HEK293 (cell line): ENCODE results near the gene LSM10.
A peak's percentile ranks its signal among the peaks of the same experiment; 100 is the strongest.

Experiments used
- CTCF ChIA-PET: fragments of 350-600 bp; formaldehyde crosslinking; extraction: SDS; loops from one replicate; lab custom pipeline; 2021; ENCODE audit warnings: antibody characterized with exemption; lab: Yijun Ruan, JAX
- POLR2A ChIA-PET: fragments of 300-600 bp; formaldehyde crosslinking; extraction: SDS; loops from one replicate; lab custom pipeline; 2020; ENCODE audit warnings: antibody characterized with exemption, inconsistent platforms; lab: Yijun Ruan, JAX
- H3K27ac ChIP-seq: fragments of 200-500 bp; sonication (Bioruptor generic); 2 replicates; pipeline ENCODE4 v1.5.1; 2014; ENCODE audit warnings: low read depth, low read length, control low read depth, inconsistent platforms; ENCODE audit errors: extremely low read depth
- H3K36me3 ChIP-seq, 2 experiments: fragments of 200-500 bp in 1 of 2; sonication (Bioruptor generic) in 1 of 2; 1 replicate in 1 of 2; 2 replicates in 1 of 2; pipeline ENCODE4 v1.5.1; 2014 to 2017; ENCODE audit warnings: inconsistent platforms in 2 of 2, low read length in 2 of 2; ENCODE audit not compliant: control insufficient read depth in 2 of 2, insufficient read depth in 1 of 2
- H3K4me1 ChIP-seq: fragments of 200-500 bp; sonication (Bioruptor generic); 2 replicates; pipeline ENCODE4 v1.5.1; 2014; ENCODE audit warnings: mild to moderate bottlenecking, low read length, inconsistent platforms; ENCODE audit not compliant: control insufficient read depth, insufficient read depth
- H3K4me3 ChIP-seq: 2 replicates; pipeline ENCODE4 v1.5.1; 2011; ENCODE audit warnings: low read depth, mild to moderate bottlenecking, control low read depth, low read length, moderate library complexity
- H3K9me3 ChIP-seq: fragments of 200-500 bp; sonication (Bioruptor generic); 2 replicates; pipeline ENCODE4 v1.5.1; 2014; ENCODE audit warnings: low read depth, low read length, inconsistent platforms; ENCODE audit not compliant: control insufficient read depth, insufficient read depth
- IKZF3 ChIP-seq: fragments of 450-650 bp; IDR thresholded peaks from 2 replicates; pipeline ENCODE4 v1.5.0; 2018; ENCODE audit warnings: missing biosample characterization, mild to moderate bottlenecking, missing genetic modification characterization, moderate library complexity
- KLF1 ChIP-seq: fragments of 450-650 bp; formaldehyde crosslinking; IDR thresholded peaks from 2 replicates; pipeline ENCODE4 v1.5.1; 2016; ENCODE audit warnings: missing biosample characterization, missing genetic modification characterization
- KLF7 ChIP-seq: fragments of 450-650 bp; formaldehyde crosslinking; IDR thresholded peaks from 2 replicates; pipeline ENCODE4 v1.5.1; 2016; ENCODE audit warnings: missing biosample characterization, missing genetic modification characterization, borderline replicate concordance
- KLF9 ChIP-seq: fragments of 450-650 bp; formaldehyde crosslinking; IDR thresholded peaks from 2 replicates; pipeline ENCODE4 v1.5.1; 2016; ENCODE audit warnings: missing biosample characterization, missing genetic modification characterization, low read depth
- MYNN ChIP-seq: fragments of 450-650 bp; formaldehyde crosslinking; IDR thresholded peaks from 2 replicates; pipeline ENCODE4 v1.5.1; 2016; ENCODE audit warnings: missing biosample characterization, missing genetic modification characterization, borderline replicate concordance
- OVOL3 ChIP-seq: fragments of 450-650 bp; formaldehyde crosslinking; IDR thresholded peaks from 2 replicates; pipeline ENCODE4 v1.5.1; 2016; ENCODE audit warnings: missing biosample characterization, missing genetic modification characterization
- PRDM10 ChIP-seq: fragments of 450-650 bp; formaldehyde crosslinking; IDR thresholded peaks from 2 replicates; pipeline ENCODE4 v1.5.1; 2016; ENCODE audit warnings: missing biosample characterization, missing genetic modification characterization
- PRDM6 ChIP-seq: fragments of 450-650 bp; formaldehyde crosslinking; IDR thresholded peaks from 2 replicates; pipeline ENCODE4 v1.5.1; 2017; ENCODE audit warnings: missing biosample characterization, missing genetic modification characterization
- ZFHX2 ChIP-seq: fragments of 450-650 bp; formaldehyde crosslinking; conservative IDR thresholded peaks from 2 replicates; pipeline ENCODE4 v1.5.1; 2016; ENCODE audit warnings: missing biosample characterization, missing genetic modification characterization
- ZNF10 ChIP-seq: fragments of 450-650 bp; formaldehyde crosslinking; IDR thresholded peaks from 2 replicates; pipeline ENCODE4 v1.5.1; 2017; ENCODE audit warnings: missing biosample characterization, missing genetic modification characterization
- ZNF2 ChIP-seq: fragments of 450-650 bp; formaldehyde crosslinking; IDR thresholded peaks from 2 replicates; pipeline ENCODE4 v1.5.1; 2016; ENCODE audit warnings: missing biosample characterization, missing genetic modification characterization
- ZNF221 ChIP-seq: fragments of 450-650 bp; formaldehyde crosslinking; IDR thresholded peaks from 2 replicates; pipeline ENCODE4 v1.5.1; 2017; ENCODE audit warnings: missing biosample characterization, missing genetic modification characterization, borderline replicate concordance
- ZNF223 ChIP-seq: fragments of 450-650 bp; formaldehyde crosslinking; IDR thresholded peaks from 2 replicates; pipeline ENCODE4 v1.5.1; 2016; ENCODE audit warnings: missing biosample characterization, missing genetic modification characterization
- ZNF266 ChIP-seq: fragments of 450-650 bp; formaldehyde crosslinking; IDR thresholded peaks from 2 replicates; pipeline ENCODE4 v1.5.1; 2016; ENCODE audit warnings: missing biosample characterization, missing genetic modification characterization, low read depth
- ZNF274 ChIP-seq, 2 experiments: fragments of 200-500 bp in 1 of 2; fragments of 450-650 bp in 1 of 2; sonication (Bioruptor generic) in 1 of 2; formaldehyde crosslinking in 1 of 2; IDR thresholded peaks; 2 replicates each; pipeline versions ENCODE4 v1.5.1 to v1.6.1; 2014 to 2016; ENCODE audit warnings: borderline replicate concordance in 1 of 2, inconsistent platforms in 1 of 2, low read length in 1 of 2, missing biosample characterization in 1 of 2, missing genetic modification characterization in 1 of 2
- ZNF311 ChIP-seq: fragments of 450-650 bp; formaldehyde crosslinking; IDR thresholded peaks from 2 replicates; pipeline ENCODE4 v1.5.1; 2017; ENCODE audit warnings: missing biosample characterization, missing genetic modification characterization, borderline replicate concordance
- ZNF354C ChIP-seq: fragments of 450-650 bp; formaldehyde crosslinking; IDR thresholded peaks from 2 replicates; pipeline ENCODE4 v1.5.1; 2016; ENCODE audit warnings: missing biosample characterization, missing genetic modification characterization, low read depth, borderline replicate concordance
- ZNF391 ChIP-seq: fragments of 450-650 bp; formaldehyde crosslinking; IDR thresholded peaks from 2 replicates; pipeline ENCODE4 v1.5.1; 2016; ENCODE audit warnings: low read depth, missing biosample characterization, missing genetic modification characterization, borderline replicate concordance
- ZNF48 ChIP-seq: fragments of 450-650 bp; formaldehyde crosslinking; IDR thresholded peaks from 2 replicates; pipeline ENCODE4 v1.5.1; 2016; ENCODE audit warnings: missing biosample characterization, missing genetic modification characterization
- ZNF514 ChIP-seq: fragments of 450-650 bp; formaldehyde crosslinking; IDR thresholded peaks from 2 replicates; pipeline ENCODE4 v1.5.1; 2016; ENCODE audit warnings: missing biosample characterization, missing genetic modification characterization
- ZNF639 ChIP-seq: fragments of 450-650 bp; formaldehyde crosslinking; IDR thresholded peaks from 2 replicates; pipeline ENCODE4 v1.5.1; 2016; ENCODE audit warnings: missing biosample characterization, missing genetic modification characterization
- ZNF670 ChIP-seq: fragments of 450-650 bp; formaldehyde crosslinking; IDR thresholded peaks from 2 replicates; pipeline ENCODE4 v1.5.1; 2016; ENCODE audit warnings: missing biosample characterization, missing genetic modification characterization, low read depth
- ZSCAN16 ChIP-seq: fragments of 450-650 bp; formaldehyde crosslinking; IDR thresholded peaks from 2 replicates; pipeline ENCODE4 v1.5.1; 2016; ENCODE audit warnings: missing biosample characterization, missing genetic modification characterization

Gene LSM10

GRCh38 chr1:36377791-36378492 is 19.8 kb downstream of the LSM10 start (continued):
- no peak for TF ChIP-seq ZNF670 (tag by site-specific recombination)

- Histone ChIP-seq H3K36me3 (peaks cover 0 to 9% of the 10 kb centered on the region in 2 experiments; a peak in 2 of 3 replicates), H3K27ac (peak overlapping the region; percentile 54; the same call in 1 of the 2 replicates), H3K9me3 (no peaks in the 10 kb centered on the region), H3K4me1 (peaks cover 18% of the 10 kb centered on the region), H3K4me3 (no peak overlapping the region)
- no peak for TF ChIP-seq OVOL3 (tag by site-specific recombination)
- no peak for TF ChIP-seq ZFHX2
- no peak for TF ChIP-seq ZNF354C (tag by site-specific recombination)
- no peak for TF ChIP-seq PRDM6 (tag by site-specific recombination)
- ChIA-PET POLR2A (interaction anchor here (0.6 kb wide), 1 partner anchor 582 kb away, joined by 4 read pairs; no protein-coding TSS in a partner anchor), CTCF (interaction anchor here (0.7 kb wide), 1 partner anchor 21 kb away, joined by 5 read pairs; no protein-coding TSS in a partner anchor)
Measured at GRCh38 chr1:36372617-36373016, 25.1 kb downstream of the LSM10 start.

GRCh38 chr1:36369061-36369861 is 28.4 kb downstream of the LSM10 start:
- H3K4me3 ChIP-seq: no peak overlapping the region
- H3K4me1 ChIP-seq: peaks cover 12% of the 10 kb centered on the region
- no peaks in the 10 kb centered on the region for H3K9me3 ChIP-seq
- peaks cover 0 to 22% of the 10 kb centered on the region in 2 experiments; a peak in 2 of 3 replicates for H3K36me3 ChIP-seq
- POLR2A ChIA-PET: interaction anchor here (1.4 to 2.6 kb wide), 2 partner anchors 15 to 17 kb away, joined by 5 to 11 read pairs; no protein-coding TSS in a partner anchor
- CTCF ChIA-PET: interaction anchor here (0.5 to 3.8 kb wide), 34 partner anchors 9 to 632 kb away, joined by 3 to 23 read pairs (median 4); partner anchors contain the start of genes EVA1B, STK40 and TRAPPC3
- H3K27ac ChIP-seq: no peak overlapping the region
- TF ChIP-seq ZNF48 (tag by site-specific recombination): no peak
- TF ChIP-seq ZNF2 (tag by site-specific recombination): peak; percentile 31; the same call in 1 of the 2 replicates
- TF ChIP-seq ZNF10 (tag by site-specific recombination): no peak
- TF ChIP-seq ZNF223 (tag by site-specific recombination): no peak
- no peak for TF ChIP-seq ZNF311 (tag by site-specific recombination)
- no peak for TF ChIP-seq MYNN (tag by site-specific recombination)
- TF ChIP-seq ZSCAN16: no peak
- no peak for TF ChIP-seq ZNF391 (tag by site-specific recombination)
- no peak for TF ChIP-seq IKZF3 (tag by site-specific recombination)
- TF ChIP-seq PRDM10 (tag by site-specific recombination): 0 out of 2 replicates have a peak, but pooled peaks have one; percentile 24
- TF ChIP-seq ZNF514: no peak
- TF ChIP-seq ZNF221 (tag by site-specific recombination): no peak
- TF ChIP-seq KLF9 (tag by site-specific recombination): peak; percentile 90
- TF ChIP-seq KLF7 (tag by site-specific recombination): no peak
- no peak for TF ChIP-seq ZNF274 (IDR thresholded peaks at IDR 0.05; ENCODE audit: low read length)
- no peak for TF ChIP-seq ZNF274 (tag by site-specific recombination; IDR thresholded peaks at IDR 0.05; ENCODE audit: borderline replicate concordance)
- no peak for TF ChIP-seq ZNF639 (tag by site-specific recombination)
- TF ChIP-seq KLF1 (tag by site-specific recombination): 0 out of 2 replicates have a peak, but pooled peaks have one; percentile 9
- no peak for TF ChIP-seq ZNF266 (tag by site-specific recombination)
